Breast epithelium (tissue), 4 donors: ENCODE data around the gene WDR91. TPM values are rescaled to one million over a fixed set of nuclear protein-coding genes. Genes with fewer than 3 reads are reported as not detected.

ENCODE experiments used
- DNase-seq, 2 donors: peaks; one replicate each; pipeline ENCODE4 v3.0.0-alpha.2; 2019; ENCODE audit warnings: low spot score in 2 of 2
- H3K27ac ChIP-seq, 2 donors: fragments of 200-600 bp; sonication (generic) in 1 of 2; one replicate each; pipeline ENCODE4 v1.5.1; 2016 to 2019; ENCODE audit warnings: mild to moderate bottlenecking in 1 of 2
- H3K27me3 ChIP-seq, 2 donors: fragments of 200-600 bp; sonication (generic) in 1 of 2; one replicate each; pipeline versions ENCODE4 v1.5.1 to v1.6.0; 2017 to 2019; ENCODE audit warnings: control low read depth in 1 of 2, mild to moderate bottlenecking in 1 of 2
- H3K36me3 ChIP-seq: fragments of 200-600 bp; one replicate; pipeline ENCODE4 v1.5.1; 2019
- H3K4me1 ChIP-seq, 2 donors: fragments of 200-600 bp; sonication (generic); one replicate each; pipeline ENCODE4 v1.5.1; 2016 to 2019; ENCODE audit warnings: control low read depth in 1 of 2
- H3K4me3 ChIP-seq, 3 donors: fragments of 200-600 bp; sonication (generic); 1 replicate in 2 of 3; 2 replicates in 1 of 3; pipeline ENCODE4 v1.5.1; 2016 to 2019; ENCODE audit warnings: mild to moderate bottlenecking in 3 of 3, moderate library complexity in 2 of 3
- H3K9me3 ChIP-seq, 2 donors: fragments of 200-600 bp; sonication (generic) in 1 of 2; one replicate each; pipeline ENCODE4 v1.5.1; 2016 to 2019; ENCODE audit warnings: control low read depth in 1 of 2
- CTCF ChIP-seq, 3 donors: fragments of 450-650 bp; IDR thresholded peaks; one replicate each; pipeline ENCODE4 v1.5.1; 2016 to 2017; ENCODE audit warnings: antibody characterized with exemption in 3 of 3, mild to moderate bottlenecking in 3 of 3, moderate library complexity in 3 of 3
- POLR2A ChIP-seq: fragments of 450-650 bp; IDR thresholded peaks from one replicate; pipeline ENCODE4 v1.6.1; 2016; ENCODE audit warnings: antibody characterized with exemption, mild to moderate bottlenecking, moderate library complexity
- POLR2AphosphoS5 ChIP-seq, 3 donors: sonication (generic); formaldehyde crosslinking; IDR thresholded peaks; one replicate each; pipeline ENCODE4 v1.6.1; 2017; ENCODE audit warnings: antibody characterized with exemption in 3 of 3
- intact Hi-C: fragments of 100-400 bp; cut with DNase I; formaldehyde crosslinking; loops from one replicate; pipeline ENCODE4 v1.15.1; 2023; ENCODE audit warnings: low total_unique reads
- total RNA-seq, 3 donors: library from RNA; depleted of rRNA; stranded (reverse); fragments of >200 nt; gene quantifications; one replicate each; pipeline ENCODE4 v1.1.0, GENCODE V29; 2016

WDR91 gene
- total RNA-seq, 3 donors from 2014 or later: 21.4 to 26.5 (median 23.1) TPM

GRCh38 chr7:135209225-135209834 is 2.0 kb downstream of the WDR91 start:
- Histone ChIP-seq H3K4me3 (no peak overlapping the region), H3K36me3 (no peaks in the 10 kb centered on the region), H3K27ac (no peak overlapping the region), H3K9me3 (no peaks in the 10 kb centered on the region), H3K4me1 (no peaks in the 10 kb centered on the region), H3K27me3 (no peaks in the 10 kb centered on the region)
- TF ChIP-seq CTCF (IDR thresholded peaks at IDR 0.05) (no peak), POLR2A (no peak), POLR2AphosphoS5 (IDR thresholded peaks at IDR 0.05) (no peak)
- DNase-seq: no peak
- intact Hi-C loops: no loop called here

GRCh38 chr7:135208102-135208793 is 3.1 kb downstream of the WDR91 start:
- DNase-seq: no peak
- Histone ChIP-seq H3K4me1 (no peaks in the 10 kb centered on the region), H3K27me3 (no peaks in the 10 kb centered on the region), H3K4me3 (no peak overlapping the region), H3K27ac (peak overlapping the region in 1 of 2 donors; percentile 8), H3K9me3 (no peaks in the 10 kb centered on the region), H3K36me3 (no peaks in the 10 kb centered on the region)
- TF ChIP-seq POLR2A (no peak), POLR2AphosphoS5 (IDR thresholded peaks at IDR 0.05) (no peak), CTCF (IDR thresholded peaks at IDR 0.05) (no peak)
- intact Hi-C loops: no loop called here

GRCh38 chr7:135207406-135208101 is 3.8 kb downstream of the WDR91 start:
- Histone ChIP-seq H3K27me3 (no peaks in the 10 kb centered on the region), H3K4me1 (no peaks in the 10 kb centered on the region), H3K27ac (no peak overlapping the region), H3K9me3 (no peaks in the 10 kb centered on the region), H3K4me3 (no peak overlapping the region), H3K36me3 (no peaks in the 10 kb centered on the region)
- no peak for DNase-seq
- intact Hi-C loops: no loop called here
- TF ChIP-seq CTCF (IDR thresholded peaks at IDR 0.05): no peak
- TF ChIP-seq POLR2AphosphoS5 (IDR thresholded peaks at IDR 0.05): no peak
- no peak for TF ChIP-seq POLR2A

GRCh38 chr7:135206941-135207391 is 4.4 kb downstream of the WDR91 start:
- no peak for DNase-seq
- Histone ChIP-seq H3K4me1 (no peaks in the 10 kb centered on the region), H3K4me3 (no peak overlapping the region), H3K9me3 (no peaks in the 10 kb centered on the region), H3K36me3 (no peaks in the 10 kb centered on the region), H3K27ac (no peak overlapping the region), H3K27me3 (no peaks in the 10 kb centered on the region)
- TF ChIP-seq POLR2AphosphoS5 (IDR thresholded peaks at IDR 0.05) (no peak), POLR2A (no peak), CTCF (IDR thresholded peaks at IDR 0.05) (no peak)
- intact Hi-C loops: no loop called here

GRCh38 chr7:135205850-135206249 is 5.5 kb downstream of the WDR91 start:
- H3K9me3 ChIP-seq: no peaks in the 10 kb centered on the region
- no peaks in the 10 kb centered on the region for H3K27me3 ChIP-seq
- peak overlapping the region in 1 of 2 donors; percentile 28 for H3K27ac ChIP-seq
- DNase-seq: no peak
- intact Hi-C loops: no loop called here
- no peaks in the 10 kb centered on the region for H3K4me1 ChIP-seq
- H3K36me3 ChIP-seq: no peaks in the 10 kb centered on the region
- no peak overlapping the region for H3K4me3 ChIP-seq
- TF ChIP-seq POLR2A (no peak), POLR2AphosphoS5 (IDR thresholded peaks at IDR 0.05) (no peak), CTCF (IDR thresholded peaks at IDR 0.05) (no peak)
